ENCODE measurements around the gene ZNF705A.
"Not testable (repeated sequence)": the region's sequence is repeated elsewhere in the genome, so short reads cannot be mapped to it uniquely, and the experiment has no call there.

ZNF705A gene

DNA sequence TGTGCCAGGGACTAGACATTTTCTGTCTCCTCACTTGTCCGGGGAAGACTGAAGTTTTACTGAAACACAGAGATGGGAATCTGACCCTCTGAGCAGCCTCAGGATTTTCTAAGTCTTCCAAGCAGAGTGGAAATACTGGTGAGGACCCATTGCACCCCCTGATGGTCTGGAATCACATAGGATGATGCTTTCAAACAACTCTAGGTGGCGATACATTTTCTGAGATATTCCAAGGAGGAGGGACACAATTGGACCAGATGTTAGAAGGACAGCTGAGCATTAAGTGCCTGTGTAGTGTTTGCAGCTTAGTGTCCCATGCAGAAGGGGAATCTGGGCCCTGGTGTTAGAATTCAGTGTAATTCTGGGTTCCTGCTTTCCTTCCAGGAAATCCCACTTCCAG is 31.3 kb downstream of the ZNF705A start:
- DNase-seq, result peak; percentile 4

DNA sequence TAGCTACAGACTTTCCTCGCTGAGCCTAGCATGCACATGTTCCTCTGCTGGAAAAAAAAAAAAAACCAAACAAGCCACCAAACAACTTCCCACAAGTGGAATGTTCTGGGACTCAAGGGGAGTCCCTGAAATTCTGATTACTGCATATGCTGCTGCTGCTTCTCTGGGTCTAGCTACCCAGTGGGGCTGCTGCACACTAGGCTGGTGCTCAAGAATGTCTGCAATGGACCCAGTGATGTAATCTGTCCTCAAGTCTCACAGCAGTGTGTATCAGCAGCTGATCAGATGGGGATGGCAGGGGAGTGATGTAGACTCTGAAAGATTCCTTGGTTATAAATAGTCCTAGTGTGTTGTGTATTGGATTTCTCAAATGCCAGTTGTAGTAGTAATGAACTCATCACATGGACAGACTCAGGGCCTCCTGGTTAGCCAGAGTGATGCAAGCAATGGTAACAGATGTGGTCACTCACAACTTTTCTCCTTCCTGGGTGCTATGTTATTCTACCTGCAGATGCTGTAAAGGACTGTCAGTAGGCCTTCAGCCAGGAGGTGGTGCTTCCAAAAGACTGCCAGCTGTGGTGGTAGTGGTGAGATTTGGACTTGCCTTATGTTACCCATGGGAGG is 41.0 kb downstream of the ZNF705A start:
- peak; percentile 72 for DNase-seq

DNA sequence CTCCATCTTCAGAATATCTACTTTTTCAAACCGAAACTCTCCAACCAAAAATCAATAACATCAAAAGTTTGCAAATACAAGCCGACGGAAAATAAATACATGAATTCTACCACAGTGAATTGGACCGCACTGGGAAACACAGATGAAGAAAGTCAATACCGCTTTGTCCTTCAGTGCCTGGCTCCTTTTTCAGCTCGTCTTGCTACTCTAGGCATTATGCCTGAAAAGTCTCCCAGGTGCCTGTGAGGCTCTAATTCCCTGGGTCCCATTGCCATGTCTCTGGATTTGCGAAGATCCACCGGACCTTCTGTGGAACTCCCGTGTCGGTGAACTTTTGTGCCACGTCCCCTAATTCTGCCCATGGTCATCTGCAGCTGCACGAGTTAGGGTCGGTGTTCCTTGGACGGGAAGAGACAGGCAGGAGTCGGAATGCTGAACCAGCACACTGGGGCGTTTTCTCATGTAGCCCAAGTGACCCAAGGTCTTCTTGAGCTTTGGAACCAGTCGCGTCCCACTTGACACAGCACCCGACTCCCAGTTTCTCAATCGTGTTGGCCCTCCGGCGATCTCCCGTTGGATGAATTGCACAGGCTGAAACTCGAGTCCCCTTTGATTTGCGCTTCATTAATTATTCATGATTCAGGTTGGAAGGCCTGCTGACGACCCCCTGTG is 62.0 kb downstream of the ZNF705A start:
- not testable (repeated sequence) for DNase-seq

- not testable (repeated sequence) for DNase-seq
Observed at GRCh38 chr12:8221375-8221774, 64.6 kb downstream of the ZNF705A start.

- DNase-seq, result not testable (repeated sequence)
Observed at GRCh38 chr12:8221844-8222243, 65.0 kb downstream of the ZNF705A start.

- DNase-seq, result not testable (repeated sequence)
Observed at GRCh38 chr12:8222303-8222702, 65.5 kb downstream of the ZNF705A start.

DNA sequence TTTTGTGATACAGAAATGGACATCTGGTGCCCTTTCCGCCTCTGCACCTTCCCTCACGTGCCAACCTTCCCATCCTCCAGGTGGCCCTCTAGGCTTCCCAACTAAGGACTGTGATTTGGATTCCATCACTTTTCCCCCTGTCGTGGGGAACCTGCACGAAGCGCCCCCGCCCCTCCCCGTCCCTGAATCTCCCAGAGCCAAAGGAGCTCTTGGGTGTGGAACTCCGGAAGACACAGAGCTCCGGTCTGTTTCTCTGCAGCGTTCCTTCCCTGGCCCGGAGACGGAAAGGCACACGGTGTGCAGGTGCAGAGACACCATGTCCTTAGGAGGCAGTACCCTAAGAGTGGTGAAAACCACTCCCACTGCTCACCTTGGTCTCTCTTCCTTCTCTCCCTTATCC is 66.8 kb downstream of the ZNF705A start:
- not testable (repeated sequence) for DNase-seq

- DNase-seq, result not testable (repeated sequence)
Observed at GRCh38 chr12:8224782-8225181, 68.0 kb downstream of the ZNF705A start.

DNA sequence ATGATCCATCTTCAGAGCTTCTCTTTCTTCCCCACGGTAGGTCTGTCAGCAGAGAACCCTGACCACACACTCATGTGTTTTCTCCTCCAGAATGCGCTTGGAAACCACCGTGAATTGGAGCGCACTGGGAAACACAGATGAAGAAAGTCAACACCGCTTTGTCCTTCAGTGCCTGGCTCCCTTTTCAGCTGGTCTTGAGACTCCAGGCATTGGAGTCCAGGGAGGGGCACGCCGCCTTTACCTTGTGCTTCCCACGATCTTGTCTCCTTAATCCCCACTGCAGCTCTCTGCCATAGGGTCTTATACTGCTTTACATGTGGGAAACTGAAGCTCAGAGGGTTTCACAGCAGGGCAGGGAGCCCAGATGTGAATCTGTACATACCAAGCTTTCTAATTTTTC is 69.5 kb downstream of the ZNF705A start:
- no peak for DNase-seq

- DNase-seq, result not testable (repeated sequence)
Observed at GRCh38 chr12:8226992-8227731, 70.3 kb downstream of the ZNF705A start, which contains the start of gene FAM90A1. Gene FAM90A1, minus strand, starts transcription at chr12:8227618. Its CDS starts 2,786 bp downstream, at chr12:8224832.

DNA sequence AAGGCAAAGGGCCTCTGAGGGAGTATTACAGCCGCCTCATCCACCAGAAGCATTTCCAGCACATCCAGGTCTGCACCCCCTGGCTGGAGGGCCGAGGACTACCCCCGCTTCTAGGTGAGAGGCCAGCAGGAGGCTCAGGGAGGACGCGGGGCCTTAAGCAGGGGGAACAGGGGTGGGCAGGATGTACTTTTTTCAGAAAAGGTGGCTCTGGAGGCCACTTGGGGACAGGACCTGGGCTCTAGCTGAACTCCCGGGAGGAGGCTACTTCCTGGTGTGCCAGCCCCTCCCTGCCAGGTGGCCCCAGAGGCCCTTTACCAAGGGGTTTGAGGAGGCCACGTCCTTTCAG is 70.9 kb downstream of the ZNF705A start:
- not testable (repeated sequence) for DNase-seq

DNA sequence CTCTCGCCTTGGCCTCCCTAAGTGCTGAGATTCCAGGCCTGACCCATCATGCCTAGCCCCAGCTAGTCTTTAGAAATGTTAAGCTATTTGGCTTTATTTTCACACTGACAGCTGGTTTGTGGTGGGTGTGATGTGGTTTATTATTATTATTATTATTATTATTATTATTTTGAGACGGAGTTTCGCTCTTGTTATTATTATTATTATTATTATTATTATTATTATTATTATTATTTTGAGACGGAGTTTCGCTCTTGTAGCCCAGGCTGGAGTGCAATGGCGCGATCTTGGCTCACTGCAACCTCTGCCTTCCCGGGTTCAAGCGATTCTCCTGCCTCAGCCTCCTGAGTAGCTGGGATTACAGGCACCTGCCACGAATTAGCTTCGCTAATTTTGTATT is 71.8 kb downstream of the ZNF705A start:
- not testable (repeated sequence) for DNase-seq

GRCh38 chr12:8229486-8229885 is 72.7 kb downstream of the ZNF705A start:
- not testable (repeated sequence) for DNase-seq

All from HCEC 1CT (cell line).